NCI-H2029 (cell line): ENCODE measurements around the gene DCBLD1.
"Not testable (repeated sequence)": the region's sequence is repeated elsewhere in the genome, so short reads cannot be mapped to it uniquely, and the experiment has no call there.

ENCODE experiments used
- DNase-seq: peaks from one replicate; lab custom pipeline; 2025; lab: John Stamatoyannopoulos, UW

Gene DCBLD1

GRCh38 chr6:117501722-117502121 is 19.2 kb downstream of the DCBLD1 start:
- no peak for DNase-seq

DNA sequence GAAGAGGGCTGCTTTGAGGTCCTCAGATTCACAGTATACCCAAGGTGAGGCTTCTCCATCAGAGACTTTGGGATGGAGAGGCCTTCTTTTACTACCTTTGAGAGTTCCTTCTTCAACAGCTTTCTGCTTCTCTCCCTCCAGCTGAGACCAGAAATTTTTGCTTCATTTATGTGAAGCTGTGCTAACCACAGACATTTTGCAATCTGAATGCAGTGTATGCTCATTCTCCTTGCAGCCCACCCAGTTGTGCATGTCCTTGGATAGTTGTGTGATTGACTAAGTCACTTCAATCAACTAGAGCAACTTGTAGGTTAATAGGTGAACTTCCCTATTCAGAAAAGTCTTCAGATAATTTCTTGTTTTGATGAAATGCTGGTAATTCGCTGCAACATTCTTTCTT is 20.1 kb downstream of the DCBLD1 start:
- DNase-seq: no peak

DNA sequence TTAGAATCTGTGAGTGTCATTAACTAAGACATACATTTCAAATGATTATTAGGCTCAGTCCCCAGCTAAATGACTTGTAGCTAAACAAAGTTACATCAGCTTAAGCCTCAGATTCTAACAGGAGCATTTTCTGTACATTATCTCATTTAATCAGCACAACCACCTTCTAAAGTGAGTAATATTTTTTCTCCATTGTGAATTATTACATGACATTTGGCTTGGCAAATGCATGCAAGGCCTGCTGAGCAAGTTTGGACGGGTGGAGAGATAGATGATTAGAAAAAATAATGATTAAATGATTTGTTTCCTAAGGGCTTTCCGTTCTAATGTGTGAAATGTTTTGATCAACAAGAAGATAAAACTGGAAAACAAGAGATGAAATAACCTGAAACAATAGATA is 20.7 kb downstream of the DCBLD1 start:
- no peak for DNase-seq

- DNase-seq: no peak
Observed at GRCh38 chr6:117504478-117505144, 22.1 kb downstream of the DCBLD1 start.

- no peak for DNase-seq
Observed at GRCh38 chr6:117505311-117505710, 22.8 kb downstream of the DCBLD1 start.

DNA sequence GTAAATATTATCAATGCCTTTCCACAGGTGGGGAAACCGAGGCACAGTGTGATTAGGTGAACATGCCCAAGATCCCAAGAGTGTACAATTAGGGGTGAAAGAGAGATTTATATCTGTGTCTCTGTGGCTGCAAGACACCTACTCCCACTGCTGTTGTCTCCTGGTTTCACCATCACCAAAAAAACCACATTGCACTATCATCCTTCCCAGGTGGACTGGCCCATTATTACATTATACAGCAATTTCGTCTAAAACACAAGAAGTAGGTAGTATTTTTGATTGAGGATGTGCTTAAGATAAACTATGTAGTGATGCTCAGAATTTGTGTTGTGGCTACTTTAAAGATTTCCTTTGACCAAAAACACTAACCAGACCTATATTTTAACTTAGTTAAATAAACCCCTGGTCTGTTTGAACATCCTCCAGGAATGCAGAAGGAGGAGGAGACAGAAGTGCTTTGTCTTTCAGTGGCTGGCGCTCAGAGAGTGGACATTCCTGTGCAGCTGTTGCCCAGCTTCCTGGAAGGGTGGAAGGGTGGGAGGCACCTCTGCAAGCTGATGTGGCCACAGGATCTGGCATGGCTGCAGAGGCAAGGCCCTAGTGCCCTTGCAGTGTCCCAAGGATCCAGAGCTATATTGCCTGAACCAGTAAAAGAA is 23.8 kb downstream of the DCBLD1 start:
- DNase-seq: no peak

DNA sequence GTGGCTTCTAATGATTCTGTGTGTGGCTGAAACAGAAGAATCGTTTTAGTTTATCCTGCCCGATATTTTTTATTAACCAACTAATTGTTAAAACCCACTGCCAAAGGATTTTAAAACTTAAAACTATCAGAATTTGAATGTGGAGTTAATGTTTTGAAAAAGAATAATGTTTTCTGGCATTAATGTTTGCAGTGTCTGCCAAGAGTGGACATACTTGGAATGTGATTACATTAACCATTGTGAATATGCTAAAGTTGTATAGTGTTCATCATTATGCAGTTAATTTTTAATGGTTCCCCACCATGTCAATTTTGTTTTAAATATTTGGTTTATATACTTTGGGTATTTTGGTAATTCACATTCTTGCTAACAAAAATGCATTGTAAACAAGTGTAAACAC is 24.4 kb downstream of the DCBLD1 start:
- DNase-seq: no peak

DNA sequence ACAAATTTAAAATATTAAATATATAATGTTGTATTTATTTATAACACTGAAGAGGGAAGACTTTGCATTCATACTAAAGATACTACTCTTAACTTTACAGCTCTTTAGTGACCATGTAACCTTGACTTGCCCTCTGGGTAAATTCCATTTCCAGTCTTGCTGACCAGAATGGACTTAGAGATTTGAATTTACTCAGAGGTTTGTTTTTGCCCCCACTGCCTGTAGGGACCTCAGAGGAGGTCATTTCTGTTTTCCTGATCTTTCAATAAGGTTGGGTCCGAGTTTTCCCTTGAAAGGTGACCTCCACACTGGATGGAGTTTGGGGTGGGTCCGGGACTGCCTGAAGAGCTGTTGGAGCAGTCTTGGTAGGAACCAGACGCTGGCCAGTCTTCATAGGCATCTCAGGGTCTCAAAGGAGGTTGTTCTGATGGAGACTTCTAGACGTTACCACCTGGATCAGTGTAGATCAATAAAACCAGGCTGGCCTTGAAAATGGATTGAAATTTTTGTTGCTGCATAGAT is 26.0 kb downstream of the DCBLD1 start:
- DNase-seq: no peak

GRCh38 chr6:117509021-117509420 is 26.5 kb downstream of the DCBLD1 start:
- DNase-seq: no peak

- DNase-seq: no peak
Observed at GRCh38 chr6:117512056-117512828, 29.8 kb downstream of the DCBLD1 start.

GRCh38 chr6:117512987-117513573 is 30.6 kb downstream of the DCBLD1 start:
- no peak for DNase-seq

DNA sequence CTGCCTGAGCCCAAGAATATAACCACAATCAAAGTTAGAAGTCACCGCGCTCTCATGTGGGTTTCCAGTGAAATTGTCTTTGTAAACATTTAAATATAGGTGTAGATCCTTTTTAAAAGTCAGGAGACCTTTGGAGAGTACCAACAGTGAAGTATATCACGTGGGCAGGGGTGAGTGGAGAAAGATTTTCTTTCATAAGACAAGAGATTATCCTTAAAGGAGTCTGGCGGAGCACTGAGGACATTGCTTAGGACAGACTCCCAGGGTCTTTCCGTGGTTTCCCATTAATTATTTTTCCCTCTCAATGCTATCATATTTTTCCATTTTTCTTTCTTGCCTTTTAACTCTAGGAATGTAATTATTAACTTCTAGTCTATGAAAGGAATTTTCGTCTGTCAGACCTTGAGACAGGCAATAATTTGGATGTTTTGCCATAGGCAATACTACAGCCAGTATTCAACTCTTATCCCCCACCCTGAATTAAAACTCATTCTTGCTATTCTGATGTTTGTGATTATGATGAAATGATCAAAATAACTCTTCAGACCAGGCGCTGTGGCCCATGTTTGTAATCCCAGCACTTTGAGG is 31.4 kb downstream of the DCBLD1 start:
- no peak for DNase-seq

DNA sequence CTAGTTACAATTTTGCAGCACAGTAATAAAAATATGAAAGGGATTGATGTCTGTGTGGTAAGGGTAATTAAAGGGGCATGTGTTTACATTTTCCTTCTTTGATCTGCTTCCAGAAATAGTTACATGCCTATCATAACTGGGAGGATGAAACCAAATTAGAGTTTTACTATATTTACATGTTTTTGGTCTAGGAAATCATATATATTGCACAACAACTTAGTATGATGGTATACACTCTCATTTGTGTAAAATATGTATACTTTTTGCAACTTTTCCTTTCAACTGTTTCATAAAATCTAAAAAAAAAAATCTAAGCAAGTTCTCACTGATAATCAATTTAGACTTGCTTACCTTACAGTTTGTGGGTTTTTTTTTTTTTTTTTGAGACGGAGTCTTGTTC is 32.2 kb downstream of the DCBLD1 start:
- DNase-seq: no peak

DNA sequence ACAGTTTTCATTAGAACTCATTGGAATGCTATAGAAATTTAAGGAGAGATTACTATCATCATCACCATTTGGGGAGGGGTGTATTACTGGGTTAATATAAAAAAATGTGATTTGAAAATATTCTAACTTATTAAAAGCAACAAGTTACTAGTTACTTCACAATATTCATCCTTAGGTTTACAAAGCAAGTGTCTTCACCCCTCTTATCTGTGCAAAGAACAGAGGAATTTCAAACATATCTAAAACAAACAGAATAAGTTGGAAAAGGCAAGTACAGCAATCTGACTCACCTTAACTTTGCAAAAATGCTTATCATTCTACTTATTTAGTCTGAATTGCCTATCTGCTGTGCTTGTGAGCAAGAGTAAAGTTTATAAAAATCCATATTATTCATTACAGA is 32.9 kb downstream of the DCBLD1 start:
- no peak for DNase-seq

DNA sequence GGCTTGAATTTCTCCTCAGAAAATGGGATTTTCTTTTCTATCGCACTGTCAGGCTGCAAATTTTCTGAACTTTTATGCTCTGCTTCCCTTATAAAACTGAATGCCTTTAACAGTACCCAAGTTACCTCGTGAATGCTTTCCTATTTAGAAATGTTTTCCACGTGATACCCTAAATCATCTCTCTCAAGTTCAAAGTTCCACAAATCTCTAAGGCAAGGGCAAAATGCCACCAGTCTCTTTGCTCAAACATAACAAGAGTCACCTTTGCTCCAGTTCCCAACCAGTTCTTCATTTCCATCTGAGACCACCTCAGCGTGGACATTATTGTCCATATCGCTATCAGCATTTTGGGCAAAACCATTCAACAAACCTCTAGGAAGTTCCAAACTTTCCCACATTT is 35.5 kb downstream of the DCBLD1 start:
- DNase-seq: not testable (repeated sequence)

GRCh38 chr6:117518870-117519269 is 36.4 kb downstream of the DCBLD1 start:
- no peak for DNase-seq

DNA sequence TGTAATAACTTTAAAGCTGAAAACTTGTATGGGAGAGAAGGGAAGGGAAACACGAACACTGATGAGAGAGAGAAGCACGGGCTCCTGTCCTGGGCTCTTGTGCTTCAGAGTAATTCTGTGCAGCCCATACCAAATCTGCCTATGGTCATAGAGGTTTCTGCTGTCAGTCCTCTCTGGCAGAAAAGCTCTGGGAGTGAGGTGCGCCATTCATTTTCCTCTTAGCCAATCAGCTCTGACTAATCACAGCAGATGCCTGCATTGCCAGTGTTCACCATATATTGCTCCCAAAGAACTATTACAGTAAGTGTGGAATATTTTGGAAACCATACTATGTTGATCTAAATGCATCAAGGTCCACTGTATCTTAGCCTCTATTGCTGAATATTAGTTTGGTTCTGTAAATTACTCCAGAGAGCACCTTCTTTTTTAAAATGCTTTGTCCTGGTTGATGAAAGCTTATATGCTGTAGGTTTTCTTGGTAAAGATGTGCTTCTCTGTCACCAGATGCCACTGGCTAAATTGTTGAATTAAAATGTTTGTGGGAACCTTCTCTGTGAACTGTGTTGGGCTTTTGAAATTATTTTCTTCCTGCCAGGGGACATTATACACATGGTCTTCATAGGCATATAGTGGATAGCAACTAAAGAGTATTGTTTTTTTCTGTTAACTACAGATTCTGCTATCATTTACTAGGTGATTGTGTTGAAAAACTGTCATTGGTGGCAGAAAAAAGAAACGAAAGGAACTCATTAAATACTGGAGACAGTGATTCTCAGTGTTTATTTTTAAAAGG is 38.3 kb downstream of the DCBLD1 start:
- no peak for DNase-seq

DNA sequence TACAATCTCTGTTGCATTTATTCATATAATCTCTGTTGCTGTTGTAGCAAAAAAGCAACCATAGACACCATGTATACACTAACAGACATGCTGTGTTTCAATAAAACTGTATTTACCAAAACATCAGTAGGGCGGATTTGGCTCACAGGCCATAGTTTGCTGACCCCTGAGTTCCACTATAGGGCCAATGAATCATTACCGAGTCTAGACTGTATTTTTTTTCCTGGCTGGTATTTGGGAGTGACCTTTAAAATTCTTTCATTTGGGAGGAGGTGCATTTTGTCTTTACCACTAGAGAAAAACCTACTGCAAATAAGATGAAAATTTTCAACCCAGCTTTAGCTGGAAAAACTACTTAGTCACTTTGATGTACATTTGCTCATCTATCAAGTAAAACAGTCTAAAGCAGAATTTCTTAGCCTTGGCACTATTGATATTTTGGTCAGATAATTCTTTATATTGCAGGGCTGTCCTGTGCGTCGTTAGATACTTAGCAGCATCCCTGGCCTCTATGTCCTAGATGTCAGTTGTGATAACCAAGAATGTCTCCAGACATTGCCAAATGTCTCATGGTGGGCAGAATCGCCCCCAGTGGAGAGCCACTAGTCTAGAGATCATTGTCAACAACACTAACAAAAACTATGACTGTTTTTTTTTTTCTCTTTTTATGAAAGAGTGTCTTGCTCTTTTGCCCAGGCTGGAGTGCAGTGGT is 39.5 kb downstream of the DCBLD1 start:
- DNase-seq: no peak

DNA sequence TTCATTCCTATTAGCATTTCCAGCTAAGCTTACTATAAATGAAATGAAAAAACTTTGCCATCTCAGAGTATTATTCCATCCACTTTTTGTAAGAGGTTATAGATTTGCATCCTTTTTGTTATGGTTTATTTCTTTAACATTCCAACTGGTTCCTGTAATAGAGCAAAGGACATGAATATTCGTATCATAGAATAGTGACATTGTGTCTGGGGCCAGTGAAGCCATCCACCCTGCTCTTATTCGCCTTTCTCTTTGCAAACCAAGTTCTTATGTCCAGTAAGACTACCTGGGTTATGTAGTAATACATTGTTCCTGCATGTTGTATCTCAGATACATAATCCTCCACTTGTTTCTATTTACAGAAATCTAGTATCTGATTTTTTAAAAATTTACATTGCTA is 43.1 kb downstream of the DCBLD1 start:
- DNase-seq: no peak

- no peak for DNase-seq
Observed at GRCh38 chr6:117530467-117531242, 48.2 kb downstream of the DCBLD1 start.
